OCI-LY7 (cell line): ENCODE measurements around the gene EIF5A2.
"Not testable (repeated sequence)": the region's sequence is repeated elsewhere in the genome, so short reads cannot be mapped to it uniquely, and the experiment has no call there.

Experiments
- CTCF ChIP-seq: fragments of 200-600 bp; sonication (generic); conservative IDR thresholded peaks from 2 replicates; pipeline ENCODE4 v1.5.1; 2014; ENCODE audit warnings: mild to moderate bottlenecking, antibody characterized with exemption, low read length, moderate library complexity, mixed read lengths
- EZH2phosphoT487 ChIP-seq: fragments of 200-600 bp; sonication (generic); IDR thresholded peaks from 2 replicates; pipeline ENCODE4 v1.6.1; 2018; ENCODE audit warnings: low read depth, borderline replicate concordance, mild to moderate bottlenecking, mixed run types, antibody characterized with exemption, low read length, moderate library complexity, mixed read lengths

- TF ChIP-seq CTCF, EZH2phosphoT487: not testable (repeated sequence)
These were observed 12.1 kb downstream of the EIF5A2 start for GRCh38 chr3:170896333-170896732.
